HL-60 (cell line): ENCODE results near the gene OR5V1.
"Not testable (repeated sequence)": the region's sequence is repeated elsewhere in the genome, so short reads cannot be mapped to it uniquely, and the experiment has no call there.

Experiments used
- DNase-seq, 2 experiments: peaks; one replicate each; pipeline ENCODE4 v3.0.0-alpha.2; 2010 to 2020; ENCODE audit warnings: low read depth in 1 of 2, low spot score in 1 of 2
- H3K27ac ChIP-seq: fragments of 250-450 bp; sonication (Bioruptor Pico); replicated peaks from 2 replicates; pipeline ENCODE4 v1.5.1; 2020; ENCODE audit warnings: mild to moderate bottlenecking, moderate library complexity
- H3K27me3 ChIP-seq: fragments of 250-450 bp; sonication (Bioruptor Pico); 2 replicates; pipeline ENCODE4 v1.5.1; 2021; ENCODE audit warnings: mild to moderate bottlenecking, moderate library complexity; ENCODE audit not compliant: insufficient read depth, poor library complexity, severe bottlenecking
- H3K4me3 ChIP-seq: replicated peaks from 2 replicates; pipeline ENCODE4 v1.5.1; 2011; ENCODE audit warnings: mild to moderate bottlenecking, control low read depth, low read length; ENCODE audit not compliant: insufficient read depth
- CTCF ChIP-seq: IDR thresholded peaks from one replicate; pipeline ENCODE4 v1.5.1; 2011; ENCODE audit warnings: low read length, control low read depth, inconsistent platforms; ENCODE audit not compliant: insufficient read depth
- GABPA ChIP-seq: IDR thresholded peaks from 2 replicates; pipeline ENCODE4 v1.6.1; 2012; ENCODE audit warnings: low read depth
- POLR2AphosphoS5 ChIP-seq: IDR thresholded peaks from 2 replicates; pipeline ENCODE4 v1.6.1; 2012; ENCODE audit warnings: low read depth
- REST ChIP-seq: IDR thresholded peaks from 2 replicates; pipeline ENCODE4 v1.6.1; 2012; ENCODE audit warnings: low read depth; ENCODE audit not compliant: insufficient replicate concordance
- SPI1 ChIP-seq: IDR thresholded peaks from 2 replicates; pipeline ENCODE4 v1.6.1; 2012; ENCODE audit warnings: low read depth, mild to moderate bottlenecking, borderline replicate concordance

Gene OR5V1

DNA sequence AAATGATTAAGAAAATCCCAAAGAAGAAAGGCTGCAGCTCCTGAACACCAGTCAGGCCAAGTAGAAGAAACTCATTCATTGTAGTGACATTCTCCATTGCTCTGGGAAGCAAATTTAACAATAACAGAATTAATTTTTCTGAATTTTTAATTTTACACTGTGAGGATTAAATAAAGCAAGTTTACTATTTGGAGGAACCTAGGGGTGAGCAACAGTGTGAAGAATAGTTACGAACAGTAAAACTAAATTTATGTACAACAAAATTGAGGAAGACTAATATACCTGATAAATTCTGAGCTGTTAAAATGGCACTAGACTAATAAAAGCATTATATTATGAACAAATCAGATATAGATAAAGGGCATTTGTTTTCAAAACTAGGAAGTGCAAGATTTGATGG is 6.5 kb upstream of the OR5V1 start, which contains the start of gene OR12D3:
OR12D3 (minus strand) TSS at position 101 of the 400 bp plus-strand sequence; CDS start at position 97, 4 bp downstream.
- DNase-seq, result no peak
- no peaks in the 10 kb centered on the region for H3K27me3 ChIP-seq
- TF ChIP-seq CTCF (no peak), GABPA (no peak), REST (no peak), SPI1 (no peak), POLR2AphosphoS5 (no peak)
- no peak within 1 kb of the TSS for H3K4me3 ChIP-seq
- H3K27ac ChIP-seq, result no peak within 1 kb of the TSS

GRCh38 chr6:29355603-29356002 is 13.1 kb downstream of the OR5V1 start:
- DNase-seq, result no peak
- H3K27me3 ChIP-seq, result no peaks in the 10 kb centered on the region
- no peak for TF ChIP-seq POLR2AphosphoS5
- no peak for TF ChIP-seq GABPA
- no peak for TF ChIP-seq CTCF
- no peak for TF ChIP-seq SPI1
- TF ChIP-seq REST, result no peak
- H3K27ac ChIP-seq, result no peak overlapping the region
- H3K4me3 ChIP-seq, result no peak overlapping the region

GRCh38 chr6:29354980-29355379 is 13.7 kb downstream of the OR5V1 start:
- TF ChIP-seq SPI1 (no peak), CTCF (no peak), POLR2AphosphoS5 (no peak), GABPA (no peak), REST (no peak)
- DNase-seq, result no peak
- Histone ChIP-seq H3K4me3 (no peak overlapping the region), H3K27ac (no peak overlapping the region), H3K27me3 (no peaks in the 10 kb centered on the region)

DNA sequence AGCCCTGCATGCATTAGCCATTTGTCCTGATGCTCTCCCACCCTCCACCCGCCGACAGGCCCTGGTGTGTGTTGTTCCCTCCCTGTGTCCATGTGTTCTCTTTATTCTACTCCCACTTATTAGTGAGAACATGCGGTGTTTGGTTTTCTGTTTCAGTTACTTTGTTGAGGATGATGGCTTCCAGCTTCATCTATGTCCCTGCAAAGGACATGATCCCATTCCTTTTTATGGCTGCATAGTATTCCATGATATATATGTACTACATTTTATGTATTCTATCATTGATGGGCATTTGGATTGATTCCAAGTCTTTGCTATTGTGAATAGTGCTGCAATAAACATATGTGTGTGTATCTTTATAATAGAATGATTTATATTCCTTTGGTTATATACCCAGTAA is 19.3 kb downstream of the OR5V1 start:
- not testable (repeated sequence) for H3K27me3 ChIP-seq, H3K27ac ChIP-seq, DNase-seq, H3K4me3 ChIP-seq
